Measurements from ENCODE around the gene ATXN3.

The ATXN3 gene

DNA sequence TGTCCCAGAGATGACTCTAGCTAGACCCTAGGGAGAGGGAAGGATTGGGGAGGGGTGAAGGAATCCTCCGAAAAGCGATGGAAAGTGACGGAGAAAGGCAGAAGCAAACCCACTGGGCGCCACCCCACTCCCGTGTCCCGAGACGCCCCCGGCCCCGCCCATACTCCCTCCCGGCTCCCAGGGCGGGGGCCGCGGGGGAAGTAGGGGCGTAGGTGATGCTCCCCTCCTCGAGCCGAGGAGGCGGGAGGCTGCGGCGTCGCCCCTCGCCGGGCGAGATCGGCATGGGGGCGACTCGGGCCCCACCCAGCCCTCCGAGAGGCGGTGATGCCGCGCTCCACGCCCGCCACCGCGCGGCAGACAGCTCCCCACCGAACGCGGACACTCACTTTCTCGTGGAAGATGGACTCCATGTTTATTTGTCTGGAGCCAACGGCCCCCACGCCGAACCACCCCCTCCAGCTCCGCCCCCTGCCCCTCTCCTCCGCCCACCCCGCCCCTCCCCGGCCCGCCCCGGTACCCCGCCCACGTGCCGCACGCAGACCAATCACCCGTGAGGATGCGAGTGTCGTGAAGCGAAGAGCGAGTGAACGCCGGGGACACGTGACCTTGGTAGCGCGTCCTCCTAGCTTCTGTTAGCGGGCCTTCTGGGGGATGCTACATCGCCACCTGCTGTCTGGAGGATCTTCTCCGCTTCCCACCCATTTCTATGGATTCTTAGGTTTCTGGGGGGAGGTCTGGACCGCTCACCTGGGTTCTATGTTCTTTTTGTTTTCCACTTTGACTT lies at the start of gene ATXN3:
Gene ATXN3 (minus strand): TSS at position 440 of the 784 bp plus-strand sequence. CDS start 30 bp downstream, at position 410.
- no peak for TF ChIP-seq GATA2 (IDR thresholded peaks at IDR 0.05; ENCODE audit: low read depth, low read length)
- no peak for TF ChIP-seq GATA3 (IDR thresholded peaks at IDR 0.05; ENCODE audit: low read depth, low read length)

DNA sequence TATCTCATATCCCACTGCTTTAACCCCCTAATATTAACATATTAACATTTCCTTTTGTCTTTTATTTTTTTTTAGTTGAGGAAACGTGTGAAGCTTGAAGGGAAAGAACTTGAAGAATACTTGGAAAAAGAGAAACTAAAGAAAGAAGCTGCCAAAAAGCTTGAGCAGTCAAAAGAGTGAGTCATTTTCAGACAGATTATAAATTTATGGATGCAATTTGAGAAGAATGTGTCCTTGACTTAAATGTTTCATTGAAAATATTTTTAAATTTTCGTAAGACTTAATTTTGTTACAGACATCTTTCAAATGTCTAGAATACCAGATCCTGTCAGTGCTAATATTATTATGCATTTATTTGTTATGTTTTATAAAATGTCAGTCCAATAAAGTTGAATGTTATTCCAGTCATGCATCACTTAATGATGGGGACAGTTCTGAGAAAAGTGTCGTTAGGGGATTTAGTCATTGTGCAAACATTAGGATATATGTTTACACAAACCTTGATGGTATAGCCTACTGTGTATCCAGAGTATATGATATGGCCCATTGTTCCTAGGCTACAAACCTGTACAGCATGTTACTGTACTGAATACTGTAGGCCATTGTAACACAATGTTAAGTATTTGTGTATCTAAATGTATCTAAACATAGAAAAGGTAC lies 48.0 kb upstream of the ATXN3 start:
- no peak for TF ChIP-seq GATA3 (IDR thresholded peaks at IDR 0.05; ENCODE audit: low read depth, low read length)
- no peak for TF ChIP-seq GATA2 (IDR thresholded peaks at IDR 0.05; ENCODE audit: low read depth, low read length)

DNA sequence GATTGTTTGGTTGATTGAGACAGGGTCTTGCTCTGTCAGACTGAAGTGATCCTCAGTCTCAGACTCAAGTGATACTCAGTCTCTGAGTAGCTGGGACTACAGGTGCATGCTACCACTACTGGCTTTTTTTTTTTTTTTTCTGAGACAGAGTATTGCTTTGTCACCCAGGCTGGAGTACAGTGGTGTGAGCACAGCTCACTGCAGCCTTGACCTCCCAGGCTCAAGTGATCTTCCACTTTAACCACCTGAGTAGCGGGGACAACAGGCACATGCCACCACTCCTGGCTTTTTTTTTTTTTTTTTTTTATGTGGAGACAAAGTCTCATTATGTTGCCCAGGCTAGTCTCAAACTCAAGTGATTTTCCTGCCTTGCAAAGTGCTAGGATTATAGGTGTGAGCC lies 47.2 kb upstream of the ATXN3 start:
- TF ChIP-seq GATA3 (IDR thresholded peaks at IDR 0.05; ENCODE audit: low read depth, low read length) (no peak), GATA2 (IDR thresholded peaks at IDR 0.05; ENCODE audit: low read depth, low read length) (no peak)

DNA sequence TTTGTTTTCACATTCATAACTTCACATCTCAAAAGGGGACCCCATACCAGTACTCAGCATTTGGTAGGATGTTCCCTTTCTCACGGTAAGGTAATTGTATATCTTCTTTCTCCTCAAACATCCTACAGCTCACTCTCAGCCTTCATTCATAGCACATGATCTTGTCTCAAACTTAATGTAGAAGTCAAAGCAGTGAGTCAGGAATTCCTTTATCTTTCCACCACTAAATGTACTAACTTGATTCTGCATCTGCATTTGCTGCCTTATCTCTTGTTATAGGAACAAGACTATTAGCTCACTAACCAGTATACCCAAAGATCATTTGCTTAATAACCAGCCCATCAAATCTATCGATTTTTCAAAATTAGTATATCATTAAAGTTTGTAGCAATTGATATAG lies 38.3 kb upstream of the ATXN3 start:
- TF ChIP-seq GATA3 (IDR thresholded peaks at IDR 0.05; ENCODE audit: low read depth, low read length) (no peak), GATA2 (IDR thresholded peaks at IDR 0.05; ENCODE audit: low read depth, low read length) (no peak)

DNA sequence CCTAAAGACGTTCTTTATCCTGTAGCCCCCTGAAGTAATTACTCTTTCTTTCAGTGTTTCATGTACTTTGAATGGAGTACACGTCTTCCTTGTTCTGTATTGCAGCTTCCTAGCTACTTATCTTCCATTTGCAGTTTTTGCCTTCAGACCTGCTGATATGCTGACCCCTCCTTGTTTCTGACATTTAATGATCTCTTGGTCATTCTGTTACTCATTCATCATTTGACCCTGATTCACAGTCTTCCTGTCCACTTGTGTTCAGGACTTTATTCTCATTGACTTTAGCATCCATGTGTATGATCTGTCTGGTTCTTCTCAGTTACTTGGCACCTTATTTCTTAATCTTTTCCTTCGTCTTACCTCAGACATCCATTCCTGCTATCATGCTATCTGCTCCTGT lies 37.6 kb upstream of the ATXN3 start:
- no peak for TF ChIP-seq GATA3 (IDR thresholded peaks at IDR 0.05; ENCODE audit: low read depth, low read length)
- no peak for TF ChIP-seq GATA2 (IDR thresholded peaks at IDR 0.05; ENCODE audit: low read depth, low read length)

DNA sequence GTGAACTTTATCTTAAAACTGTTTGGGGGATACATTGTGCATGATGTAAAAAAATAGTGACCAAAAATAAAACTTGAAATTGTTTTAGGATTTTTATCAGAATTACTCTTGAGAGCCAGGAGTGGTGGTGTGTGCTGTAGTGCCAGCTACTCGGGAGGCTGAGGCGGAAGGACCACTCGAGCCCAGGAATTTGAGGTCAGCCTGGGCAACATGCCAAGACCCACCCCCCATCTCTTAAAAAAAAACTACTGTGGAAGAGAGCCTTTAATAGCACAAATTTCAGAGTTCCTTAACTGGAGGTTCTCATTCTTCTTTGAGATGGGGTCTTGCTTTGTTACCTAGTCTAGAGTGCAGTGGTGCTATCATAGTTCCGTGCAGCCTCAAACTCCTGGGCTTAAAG lies 36.9 kb upstream of the ATXN3 start:
- TF ChIP-seq GATA2 (IDR thresholded peaks at IDR 0.05; ENCODE audit: low read depth, low read length), result no peak

DNA sequence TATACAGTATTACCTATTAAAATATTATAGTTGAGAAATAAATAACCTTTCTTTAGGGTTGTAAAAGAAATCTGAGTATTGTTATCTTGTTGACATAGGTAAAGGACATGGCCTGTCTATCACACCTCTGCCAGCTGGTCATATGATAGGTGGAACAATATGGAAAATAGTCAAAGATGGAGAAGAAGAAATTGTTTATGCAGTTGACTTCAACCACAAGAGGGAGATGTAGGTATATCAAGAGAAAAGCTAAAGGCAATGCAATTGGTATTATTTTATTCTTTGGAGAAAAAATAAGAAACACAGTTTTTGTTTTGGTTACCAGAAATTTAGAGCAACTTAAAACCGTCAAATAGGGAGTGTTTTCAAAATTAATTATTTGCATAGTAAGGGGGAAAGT lies 28.9 kb upstream of the ATXN3 start:
- TF ChIP-seq GATA2 (IDR thresholded peaks at IDR 0.05; ENCODE audit: low read depth, low read length) (no peak), GATA3 (IDR thresholded peaks at IDR 0.05; ENCODE audit: low read depth, low read length) (no peak)

DNA sequence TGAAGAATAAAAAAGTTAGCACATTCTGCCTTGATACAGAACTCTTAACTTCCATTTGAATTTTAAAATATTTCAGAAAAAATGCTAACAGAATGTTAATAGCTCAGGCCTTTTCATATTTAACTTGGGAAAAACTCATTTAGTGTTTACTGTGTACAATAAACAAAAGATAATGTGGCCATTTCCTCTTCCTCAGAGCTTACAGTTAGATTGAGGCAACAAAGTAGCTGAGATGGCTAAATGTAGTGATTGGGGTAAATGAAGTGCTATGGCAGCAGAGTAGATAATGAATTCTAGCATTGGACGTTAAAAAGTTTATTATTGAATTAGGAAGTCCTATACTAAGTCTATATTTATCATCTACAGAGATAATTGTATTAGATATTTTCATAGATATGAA lies 28.1 kb upstream of the ATXN3 start:
- TF ChIP-seq GATA3 (IDR thresholded peaks at IDR 0.05; ENCODE audit: low read depth, low read length), result no peak
- TF ChIP-seq GATA2 (IDR thresholded peaks at IDR 0.05; ENCODE audit: low read depth, low read length), result no peak

DNA sequence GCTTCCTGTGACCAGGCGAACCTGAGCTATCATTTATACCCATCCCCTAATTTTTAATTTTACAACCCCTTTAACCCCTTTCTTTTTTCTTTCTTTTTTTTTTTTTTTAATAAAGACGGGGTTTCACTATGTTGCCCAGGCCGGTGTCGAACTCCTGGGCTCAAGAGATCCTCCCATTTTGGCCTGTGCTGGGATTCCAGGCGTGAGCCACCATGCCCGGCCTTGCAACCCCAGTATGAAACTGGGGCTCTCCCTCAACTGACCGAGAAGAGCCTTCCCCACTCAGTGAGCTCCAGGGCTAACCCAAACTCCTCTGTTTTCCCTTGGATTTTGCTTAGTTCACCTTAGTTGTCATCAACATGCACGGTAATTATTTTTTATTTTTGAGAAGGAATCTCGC lies 16.4 kb upstream of the ATXN3 start:
- TF ChIP-seq GATA2 (IDR thresholded peaks at IDR 0.05; ENCODE audit: low read depth, low read length), result no peak
- TF ChIP-seq GATA3 (IDR thresholded peaks at IDR 0.05; ENCODE audit: low read depth, low read length), result no peak

DNA sequence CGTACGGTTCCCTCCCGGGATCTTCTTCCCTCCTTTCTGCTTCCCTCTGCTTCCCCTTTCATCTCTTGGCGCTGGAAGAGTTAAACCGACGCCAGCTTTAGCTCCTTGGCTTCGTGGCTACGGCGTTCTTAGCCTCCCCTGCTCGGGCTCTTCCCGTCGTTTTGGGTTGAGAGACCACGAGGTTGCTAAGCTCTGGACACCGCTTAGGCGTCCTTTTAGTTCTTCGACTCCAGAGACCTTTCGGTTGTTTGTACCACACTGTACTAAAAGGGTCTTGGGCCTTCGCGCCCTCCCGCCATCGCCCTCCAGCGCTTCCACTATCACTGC lies 15.9 kb upstream of the ATXN3 start:
- TF ChIP-seq GATA2 (IDR thresholded peaks at IDR 0.05; ENCODE audit: low read depth, low read length) (no peak), GATA3 (IDR thresholded peaks at IDR 0.05; ENCODE audit: low read depth, low read length) (no peak)

DNA sequence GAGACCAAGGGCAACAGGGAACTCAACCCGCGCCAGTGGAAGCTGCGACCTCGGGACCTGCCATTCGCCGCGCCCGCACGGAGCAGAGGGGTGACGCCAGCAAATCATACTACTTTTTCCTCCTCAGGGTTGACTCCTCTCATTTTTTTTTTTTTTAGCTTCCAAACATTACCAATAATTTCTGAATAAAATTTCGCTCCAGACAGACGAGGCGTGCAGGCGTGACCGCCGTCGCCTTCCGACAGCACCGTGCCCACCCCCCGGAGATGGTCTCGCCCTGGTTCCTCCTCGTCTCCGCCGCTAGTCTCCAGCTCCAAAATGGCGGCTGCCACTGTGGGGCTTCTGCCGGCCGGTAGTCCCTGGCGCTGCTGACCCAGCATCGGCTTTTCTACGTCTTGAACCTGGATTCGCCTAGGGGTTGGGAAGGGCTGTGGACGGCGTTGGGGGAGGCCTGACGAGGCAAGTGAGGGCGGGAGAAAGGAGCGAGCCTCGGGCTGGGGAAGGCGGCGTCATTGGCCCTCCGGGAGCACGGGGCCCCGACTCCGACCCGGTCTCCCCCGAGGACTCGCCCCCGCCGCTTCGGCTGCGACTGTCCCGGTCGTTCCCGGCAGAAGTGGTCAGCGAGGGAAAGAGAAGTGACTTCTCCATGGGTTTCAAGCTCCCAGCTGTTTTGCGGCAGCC lies 15.4 kb upstream of the ATXN3 start, which contains the start of the genes CPSF2 and NDUFB1:
Gene CPSF2 (plus strand): TSS at position 300 of the 681 bp plus-strand sequence. CDS start 9,016 bp downstream, outside the sequence.
Gene NDUFB1 (minus strand): TSS at position 37 of the 681 bp plus-strand sequence. CDS start 4,069 bp downstream, outside the sequence.
- TF ChIP-seq GATA3 (IDR thresholded peaks at IDR 0.05; ENCODE audit: low read depth, low read length) (no peak), GATA2 (IDR thresholded peaks at IDR 0.05; ENCODE audit: low read depth, low read length) (no peak)

DNA sequence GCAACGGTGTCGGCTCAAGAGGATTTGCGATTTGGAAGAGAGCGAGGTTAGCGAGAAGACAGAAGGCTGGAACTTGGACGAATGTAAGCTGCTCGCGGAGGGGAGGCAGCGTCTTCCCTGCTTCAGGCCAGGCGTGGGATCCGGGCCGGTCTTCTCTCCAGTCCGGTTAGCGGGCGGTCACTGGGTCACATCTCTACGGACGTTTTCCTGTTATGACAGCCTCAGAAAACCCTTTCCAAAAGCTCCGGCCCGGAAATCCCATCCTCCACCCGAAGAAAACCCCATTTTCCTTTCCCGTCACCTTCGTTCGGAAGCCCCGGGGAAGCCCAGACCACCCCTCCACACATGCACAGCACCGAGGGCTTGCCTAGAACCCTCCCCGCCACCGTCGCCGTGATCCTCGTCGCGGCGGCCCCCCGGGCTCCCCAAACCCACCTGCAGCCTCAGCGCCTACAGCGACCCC lies 14.9 kb upstream of the ATXN3 start:
- no peak for TF ChIP-seq GATA2 (IDR thresholded peaks at IDR 0.05; ENCODE audit: low read depth, low read length)
- no peak for TF ChIP-seq GATA3 (IDR thresholded peaks at IDR 0.05; ENCODE audit: low read depth, low read length)

DNA sequence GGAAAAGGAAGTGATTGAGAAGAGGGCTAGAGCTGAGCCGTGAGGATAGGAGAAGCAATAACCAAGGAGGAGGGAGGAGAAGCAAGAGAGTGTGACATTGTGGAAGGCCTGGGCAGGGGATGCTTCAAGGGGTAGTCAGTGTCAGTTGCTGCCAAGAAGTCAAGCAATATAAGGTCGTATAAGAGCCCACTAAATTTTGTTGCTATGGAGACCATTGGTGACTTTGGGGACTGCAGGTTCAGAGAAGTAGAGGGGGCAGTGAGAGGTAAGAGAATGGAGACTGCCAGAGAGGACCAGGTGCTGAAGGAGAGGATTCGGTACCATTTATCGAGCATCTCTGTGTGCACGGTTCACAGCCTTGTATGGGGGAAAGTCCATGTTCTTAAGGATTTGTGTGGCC lies 3.1 kb upstream of the ATXN3 start:
- no peak for TF ChIP-seq GATA3 (IDR thresholded peaks at IDR 0.05; ENCODE audit: low read depth, low read length)
- no peak for TF ChIP-seq GATA2 (IDR thresholded peaks at IDR 0.05; ENCODE audit: low read depth, low read length)
